ENCODE data around the gene GMIP.

Gene GMIP

GRCh38 chr19:19659646-19660245, 16.3 kb upstream of the GMIP start:
- no peak for DNase-seq

GRCh38 chr19:19657397-19657783, 13.9 kb upstream of the GMIP start:
- DNase-seq = no peak

DNA sequence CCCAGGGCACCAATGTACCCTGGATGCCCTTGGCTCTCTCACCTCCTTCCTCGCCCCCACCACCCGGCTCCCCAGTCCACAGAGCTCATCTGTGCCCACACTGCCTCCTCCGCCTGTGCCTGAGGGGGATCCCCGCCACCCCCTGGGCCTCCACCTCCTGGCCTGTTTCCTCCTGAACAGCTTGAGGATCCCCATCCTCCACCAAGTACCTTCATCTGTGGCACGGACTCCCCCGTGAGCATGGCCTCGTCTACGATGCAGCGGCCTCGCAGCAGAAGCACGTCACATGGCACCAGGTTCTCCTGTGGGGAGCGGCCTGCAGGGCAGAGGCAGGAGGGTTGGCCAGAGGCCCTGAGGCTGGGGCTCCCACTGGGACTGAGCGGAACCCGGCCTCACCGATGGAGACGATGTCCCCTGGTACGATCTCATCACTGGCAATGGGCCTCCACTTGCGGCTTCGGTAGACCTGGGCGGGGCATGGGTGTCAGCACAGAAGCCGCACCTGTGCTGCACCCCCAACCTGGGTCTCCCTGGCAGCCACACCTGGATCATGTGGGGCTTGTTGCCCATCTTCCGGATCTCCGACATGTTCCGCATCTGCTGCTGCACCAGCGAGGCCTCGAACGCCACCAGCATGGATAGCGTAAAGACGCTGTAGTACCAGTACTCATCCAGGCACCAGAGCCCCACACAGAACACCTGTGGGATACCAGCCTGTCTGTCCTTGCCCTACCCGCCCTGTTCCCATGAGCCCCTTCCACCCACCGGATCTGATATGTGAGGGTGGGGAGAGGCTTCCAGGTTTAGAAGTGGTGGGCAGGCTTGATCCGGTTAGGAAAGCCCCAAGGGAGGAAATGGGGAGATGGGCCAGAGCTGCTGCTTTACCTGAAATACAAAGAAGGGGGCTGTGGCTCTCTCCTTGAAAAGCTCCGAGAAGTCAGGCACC, 13.3 kb upstream of the GMIP start:
- DNase-seq = no peak

DNA sequence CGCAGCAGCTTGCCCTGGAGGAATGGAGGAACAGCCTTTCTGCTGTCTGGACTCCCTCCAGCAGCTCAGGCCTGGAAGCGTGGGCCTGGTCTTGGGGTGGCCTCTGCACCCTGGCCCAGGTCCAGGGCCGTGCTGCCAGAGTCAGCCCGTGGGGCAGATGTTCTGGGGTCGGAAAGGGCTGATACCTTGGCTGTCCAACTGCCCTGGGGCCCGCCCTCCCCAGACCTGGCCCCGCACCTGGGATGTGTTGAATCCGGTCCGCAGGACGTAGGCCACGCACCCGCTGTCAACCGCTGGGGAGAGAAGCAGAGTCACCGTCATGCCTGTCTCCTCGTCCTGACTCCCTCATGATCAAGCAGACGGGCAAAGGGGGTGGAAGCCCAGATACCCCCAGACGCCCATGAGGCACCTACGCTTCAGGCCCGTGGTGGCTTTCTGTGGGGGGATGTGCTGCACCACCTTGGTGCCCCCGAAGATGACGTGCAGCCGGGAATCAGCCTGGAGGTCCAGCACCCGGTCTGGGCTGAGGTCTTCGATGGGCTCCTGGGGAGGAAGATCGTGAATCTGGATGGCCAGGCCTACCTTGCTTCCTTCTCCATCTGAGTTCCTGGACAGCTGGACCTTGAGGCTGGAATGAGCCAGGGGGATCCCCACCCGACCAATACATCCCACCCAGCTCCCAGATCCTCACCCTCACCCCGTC, 12.3 kb upstream of the GMIP start:
- DNase-seq = no peak

GRCh38 chr19:19655051-19655594, 11.7 kb upstream of the GMIP start:
- DNase-seq = no peak

DNA sequence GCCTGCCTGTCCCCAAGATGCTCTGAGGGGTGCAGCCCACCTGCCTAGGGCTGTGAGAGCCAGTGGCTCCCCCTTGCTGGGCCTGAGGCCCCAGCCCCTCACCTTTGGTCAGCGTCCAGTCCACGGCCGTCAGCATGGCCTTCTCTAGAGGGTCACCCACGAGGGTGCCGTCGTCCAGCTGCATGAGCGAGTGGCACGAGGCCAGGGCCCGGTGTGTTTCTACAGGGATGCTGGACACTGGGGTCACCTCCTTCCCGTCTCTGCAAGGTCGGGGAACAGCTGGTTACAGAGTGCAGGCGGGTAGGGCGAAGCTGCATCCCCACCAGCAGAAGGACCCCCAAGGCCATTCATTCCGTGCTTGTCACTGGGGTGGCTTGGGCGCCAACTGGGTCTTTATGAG, 11.0 kb upstream of the GMIP start:
- no peak for DNase-seq

GRCh38 chr19:19653597-19654147, 10.2 kb upstream of the GMIP start:
- DNase-seq = no peak

DNA sequence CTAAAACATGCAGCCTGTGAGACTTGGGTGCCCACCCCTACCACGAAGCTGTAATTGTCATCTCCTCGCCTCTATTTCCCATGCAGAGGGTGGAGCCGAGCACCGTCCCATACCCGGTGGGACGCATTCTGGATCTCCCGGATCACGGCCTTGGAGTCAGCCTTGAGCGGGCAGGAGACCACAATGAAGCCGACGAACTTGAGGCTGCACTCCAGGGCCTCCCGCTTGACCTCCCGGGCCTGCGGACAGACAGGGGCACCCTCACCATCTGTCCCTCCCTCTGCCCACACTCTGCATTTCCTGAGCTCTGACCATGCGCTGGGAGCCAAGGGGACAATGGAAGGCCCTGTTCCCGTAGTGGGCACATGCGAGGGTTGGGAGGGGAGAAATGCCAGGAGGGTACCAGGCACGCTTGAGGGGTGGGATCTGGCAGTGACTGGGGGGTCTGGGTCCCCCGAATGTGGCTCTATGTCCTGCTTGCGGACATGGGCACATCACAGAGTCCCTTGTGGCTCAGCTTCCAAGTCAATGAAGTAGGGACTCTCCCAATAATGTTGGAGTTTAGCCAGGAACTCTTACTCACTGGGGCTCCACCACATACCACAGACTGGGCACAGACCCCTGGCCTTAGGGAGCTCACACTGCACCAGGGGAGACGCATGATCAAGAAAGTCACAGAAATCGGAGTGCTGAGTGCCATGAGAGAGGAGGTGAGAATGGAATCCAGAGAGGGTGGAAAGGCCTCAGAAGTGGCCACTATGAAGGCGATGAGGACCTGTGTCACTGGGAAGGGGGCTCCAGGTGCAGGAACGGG, 9.2 kb upstream of the GMIP start:
- no peak for DNase-seq

GRCh38 chr19:19651076-19651475, 7.6 kb upstream of the GMIP start:
- no peak for DNase-seq

DNA sequence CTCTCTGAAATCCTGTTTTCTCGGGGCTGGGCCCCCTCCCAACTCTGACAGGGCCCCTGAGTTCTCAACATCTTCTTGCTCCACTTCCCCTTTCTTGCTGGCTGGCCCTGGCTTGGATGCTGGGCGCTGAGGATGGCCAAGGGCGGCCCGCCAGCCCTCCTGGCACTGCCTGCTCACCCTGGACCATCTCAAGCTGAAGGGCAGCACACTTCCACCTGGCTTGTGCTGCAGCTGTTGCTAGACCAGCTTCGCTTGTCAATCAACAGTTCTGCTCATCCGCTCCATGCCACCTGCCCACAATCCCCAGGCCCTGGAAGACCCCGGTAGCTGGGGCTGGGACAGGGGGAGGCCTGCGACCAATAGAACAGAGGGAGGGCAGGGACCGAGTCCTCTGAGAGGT, 6.9 kb upstream of the GMIP start:
- no peak for DNase-seq

GRCh38 chr19:19649580-19649995, 6.1 kb upstream of the GMIP start:
- no peak for DNase-seq

DNA sequence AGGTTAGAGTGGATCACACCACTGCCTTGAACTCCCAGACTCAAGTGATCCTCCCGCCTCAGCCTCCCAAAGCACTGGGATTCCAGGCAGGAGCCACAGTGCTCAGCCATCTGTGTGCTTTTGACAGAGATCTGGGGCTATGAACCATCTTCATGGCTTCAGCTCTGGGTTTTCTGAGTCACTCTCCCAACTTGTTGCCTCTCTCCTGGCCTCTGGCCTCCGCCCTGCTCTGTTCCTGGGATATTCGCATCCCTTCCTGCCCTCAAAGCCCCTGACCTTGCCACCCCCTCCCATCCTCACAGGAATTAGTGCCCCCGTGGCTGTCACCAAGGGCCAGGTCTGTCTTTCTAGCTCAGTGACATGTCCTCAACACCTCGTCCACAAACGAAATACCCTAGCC, 5.7 kb upstream of the GMIP start:
- no peak for DNase-seq

- DNase-seq = no peak
Observed at GRCh38 chr19:19647037-19647835, 3.8 kb upstream of the GMIP start.

DNA sequence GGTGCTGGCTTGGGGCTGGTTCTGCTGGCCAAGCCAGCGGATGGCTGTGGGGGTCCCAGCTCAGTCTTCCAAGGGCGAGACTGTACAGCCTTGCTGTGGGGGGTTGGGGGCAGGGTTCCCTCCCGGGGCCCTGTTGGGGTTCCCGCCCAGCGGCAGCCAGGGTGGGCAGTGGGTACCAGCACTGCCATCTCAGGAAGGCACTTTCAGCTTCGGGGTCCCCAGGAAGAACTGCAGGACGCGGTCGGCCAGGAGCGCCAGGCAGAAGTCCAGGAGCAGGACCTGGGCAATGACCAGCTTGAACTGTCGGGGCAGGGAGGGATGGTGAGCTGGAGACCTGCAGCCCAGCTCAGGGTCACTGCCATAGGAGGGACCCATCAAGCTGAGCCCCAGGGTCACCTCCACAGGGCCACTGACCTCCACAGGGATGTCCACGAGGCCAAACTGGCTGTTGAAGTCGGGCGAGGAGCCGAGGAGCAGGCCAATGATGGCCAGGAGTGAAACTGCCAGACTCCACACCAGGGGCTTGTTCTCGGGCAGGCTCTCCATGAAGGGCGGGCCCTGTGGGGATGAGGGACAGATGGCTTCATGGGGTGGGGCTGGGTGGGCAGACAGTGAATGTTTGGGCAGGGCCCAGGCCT, 1.9 kb upstream of the GMIP start:
- no peak for DNase-seq

GRCh38 chr19:19644054-19644388, 564 bp upstream of the GMIP start:
- no peak for DNase-seq

- no peak for DNase-seq
Observed at GRCh38 chr19:19642506-19643157, 825 bp downstream of the GMIP start.

DNA sequence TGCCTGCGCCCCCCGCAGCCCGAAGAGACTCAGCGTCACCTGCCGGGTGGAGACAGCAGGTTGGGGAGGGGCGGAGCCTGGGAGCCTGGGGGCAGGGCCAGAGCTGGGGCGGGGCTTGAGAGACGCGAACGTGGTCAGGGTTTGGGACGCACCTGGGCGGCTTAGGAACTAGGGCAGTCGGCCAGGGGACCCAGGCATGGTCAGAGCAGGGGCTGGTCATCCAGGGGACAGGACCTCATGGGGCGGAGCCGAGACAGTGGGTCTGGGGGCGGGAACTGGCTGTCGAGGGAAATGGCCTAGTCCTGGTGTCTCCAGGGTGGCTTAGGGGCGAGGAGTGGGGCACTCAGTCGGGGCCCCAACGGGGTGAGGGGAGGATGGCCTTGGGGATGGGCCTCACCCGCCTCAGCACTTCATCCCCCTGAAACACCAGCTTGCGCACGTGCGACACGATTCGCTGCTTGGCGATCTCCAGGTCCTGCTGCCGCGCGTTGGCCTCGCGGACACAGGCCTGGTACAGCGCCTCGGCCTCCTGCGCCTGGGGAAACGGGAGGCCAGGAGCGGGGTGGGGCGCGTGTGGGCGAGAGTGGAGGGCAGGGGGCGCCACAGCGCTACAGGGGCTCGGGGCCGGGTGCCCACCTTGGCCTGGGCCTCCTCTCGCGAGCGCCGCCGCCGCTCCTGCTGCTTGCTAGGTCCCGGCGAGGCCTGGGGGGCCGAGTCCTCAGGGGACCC, 5.8 kb downstream of the GMIP start:
- DNase-seq = no peak

DNA sequence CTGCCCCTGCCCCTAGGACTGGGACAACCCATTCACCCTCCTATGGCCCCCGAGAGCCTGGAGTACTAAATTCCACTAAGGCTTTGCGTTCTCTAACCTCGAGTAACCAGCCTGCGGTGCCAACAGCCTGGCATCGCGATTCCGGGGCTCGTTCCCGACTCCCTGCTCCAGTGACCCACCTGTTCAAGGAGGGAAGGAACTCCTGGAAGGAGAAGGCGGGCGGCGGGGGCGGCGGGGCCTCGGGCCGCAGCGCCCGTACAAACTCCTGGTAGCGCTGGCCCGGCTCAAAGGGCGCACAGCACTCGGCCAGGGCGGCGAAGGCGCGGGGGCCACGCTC, 6.3 kb downstream of the GMIP start:
- DNase-seq = no peak

GRCh38 chr19:19636573-19637185, 6.8 kb downstream of the GMIP start:
- no peak for DNase-seq

GRCh38 chr19:19635313-19635702, 8.1 kb downstream of the GMIP start:
- no peak for DNase-seq
